HUES6 (cell line): ENCODE results near the gene ASB4.

Experiments
- H3K27ac ChIP-seq: 2 replicates; pipeline ENCODE4 v1.7.0; 2013; ENCODE audit warnings: low read depth, mild to moderate bottlenecking, low read length, inconsistent platforms
- H3K27me3 ChIP-seq: 2 replicates; pipeline ENCODE4 v1.6.1; 2013; ENCODE audit warnings: low read length; ENCODE audit not compliant: control insufficient read depth, insufficient read depth
- H3K36me3 ChIP-seq: 2 replicates; pipeline ENCODE4 v1.6.1; 2013; ENCODE audit warnings: low read length; ENCODE audit not compliant: control insufficient read depth, insufficient read depth
- H3K4me1 ChIP-seq: 2 replicates; pipeline ENCODE4 v1.6.1; 2013; ENCODE audit warnings: low read length; ENCODE audit not compliant: control insufficient read depth, insufficient read depth
- H3K4me3 ChIP-seq: 2 replicates; pipeline ENCODE4 v1.5.1; 2013; ENCODE audit warnings: low read depth, low read length
- H3K9ac ChIP-seq: one replicate; pipeline ENCODE4 v1.6.1; 2013; ENCODE audit warnings: mild to moderate bottlenecking, low read length
- H3K9me3 ChIP-seq: 2 replicates; pipeline ENCODE4 v1.6.1; 2013; ENCODE audit warnings: low read depth, low read length; ENCODE audit not compliant: control insufficient read depth, insufficient read depth

ASB4 gene

DNA sequence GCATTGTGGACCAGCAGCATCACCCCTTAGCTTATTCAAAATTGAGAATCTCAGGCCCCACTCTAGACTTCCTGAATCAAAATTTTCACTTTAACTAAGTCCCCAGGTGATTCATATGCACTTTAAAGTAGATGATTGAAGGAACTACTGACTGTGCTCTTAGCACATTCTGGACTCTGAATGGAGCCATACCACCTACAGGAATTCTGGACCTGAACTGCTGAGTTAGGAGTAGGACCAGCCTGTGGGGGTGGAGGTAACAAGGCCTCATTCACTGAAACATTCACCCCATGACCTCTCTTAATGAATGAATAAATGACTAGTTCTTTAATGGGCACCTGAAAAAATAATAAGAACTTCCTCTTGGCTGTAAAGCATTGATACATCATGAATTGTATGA is 103.3 kb downstream of the ASB4 start:
- Histone ChIP-seq H3K27ac (no peak overlapping the region), H3K9ac (no peak overlapping the region), H3K4me3 (no peak overlapping the region), H3K9me3 (no peaks in the 10 kb centered on the region), H3K27me3 (peaks cover 18% of the 10 kb centered on the region), H3K36me3 (no peaks in the 10 kb centered on the region), H3K4me1 (no peaks in the 10 kb centered on the region)

DNA sequence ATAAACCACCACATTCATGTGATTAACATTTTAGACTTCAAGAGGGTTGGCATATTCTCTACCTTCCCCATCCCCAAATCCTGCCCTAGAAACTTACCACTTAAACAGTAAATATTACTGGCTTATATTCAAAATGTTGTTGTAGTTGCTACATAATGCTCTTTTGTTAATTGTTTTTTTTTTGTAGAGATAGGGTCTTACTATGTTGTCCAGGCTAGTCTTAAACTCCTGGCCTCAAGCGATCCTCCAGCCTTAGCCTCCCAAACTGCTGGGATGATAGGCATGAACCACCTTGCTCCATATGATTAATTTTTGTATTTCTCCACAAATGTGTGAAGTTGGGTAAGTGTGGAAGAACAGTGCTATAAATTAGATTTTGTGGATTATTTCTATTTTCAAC is 104.0 kb downstream of the ASB4 start:
- Histone ChIP-seq H3K9ac (no peak overlapping the region), H3K9me3 (no peaks in the 10 kb centered on the region), H3K36me3 (no peaks in the 10 kb centered on the region), H3K27ac (no peak overlapping the region), H3K4me1 (no peaks in the 10 kb centered on the region), H3K4me3 (no peak overlapping the region), H3K27me3 (peaks cover 25% of the 10 kb centered on the region)
